Upper lobe of left lung (tissue), 4 donors: Measurements from ENCODE around the gene MYPOP.

ENCODE experiments used
- CTCF ChIP-seq, 6 experiments: fragments of 450-650 bp in 4 of 6; fragments of 200-600 bp in 2 of 6; sonication (generic) in 2 of 6; IDR thresholded peaks; one replicate each; pipeline ENCODE4 v1.5.1; 2016 to 2019; ENCODE audit warnings: antibody characterized with exemption in 6 of 6
- POLR2A ChIP-seq, 4 donors: fragments of 450-650 bp; IDR thresholded peaks; one replicate each; pipeline ENCODE4 v1.5.1; 2016 to 2017; ENCODE audit warnings: antibody characterized with exemption in 4 of 4, mild to moderate bottlenecking in 2 of 4

GRCh38 chr19:45854167-45854778 lies 48.1 kb downstream of the MYPOP start:
- TF ChIP-seq CTCF (IDR thresholded peaks at IDR 0.05) (no peak), POLR2A (IDR thresholded peaks at IDR 0.05) (no peak)
